BLaER1 treated with 17β-estradiol and CSF1 and Interleukin-3, amounts not matched to agents 10 nM and 100 nM (cell line): ENCODE data around the gene KCNIP1.

ENCODE experiments used
- H3K27ac ChIP-seq, 11 experiments: shearing (Covaris generic); formaldehyde crosslinking; 2 replicates each; pipeline ENCODE4 v1.8.1; 2022
- H3K27me3 ChIP-seq, 11 experiments: shearing (Covaris generic); formaldehyde crosslinking; 2 replicates each; pipeline ENCODE4 v1.8.1; 2022
- H3K36me3 ChIP-seq, 11 experiments: shearing (Covaris generic); formaldehyde crosslinking; 2 replicates each; pipeline ENCODE4 v1.8.1; 2022
- H3K4me1 ChIP-seq, 10 experiments: shearing (Covaris generic); formaldehyde crosslinking; 2 replicates each; pipeline ENCODE4 v1.8.1; 2022
- H3K4me2 ChIP-seq, 11 experiments: shearing (Covaris generic); formaldehyde crosslinking; 2 replicates each; pipeline ENCODE4 v1.8.1; 2022
- H3K4me3 ChIP-seq, 10 experiments: shearing (Covaris generic); formaldehyde crosslinking; 2 replicates each; pipeline ENCODE4 v1.8.1; 2022
- H3K9ac ChIP-seq, 11 experiments: shearing (Covaris generic); formaldehyde crosslinking; 2 replicates each; pipeline ENCODE4 v1.8.1; 2022
- H3K9me3 ChIP-seq, 11 experiments: shearing (Covaris generic); formaldehyde crosslinking; replicated peaks in 1 of 11; 2 replicates each; pipeline ENCODE4 v1.8.1; 2022
- H4K20me1 ChIP-seq, 11 experiments: shearing (Covaris generic); formaldehyde crosslinking; 2 replicates each; pipeline ENCODE4 v1.8.1; 2022
- Cebpa-rat ChIP-seq, 11 experiments: shearing (Covaris generic); IDR thresholded peaks; 2 replicates each; pipeline ENCODE4 v1.8.1; 2022

Gene KCNIP1

DNA sequence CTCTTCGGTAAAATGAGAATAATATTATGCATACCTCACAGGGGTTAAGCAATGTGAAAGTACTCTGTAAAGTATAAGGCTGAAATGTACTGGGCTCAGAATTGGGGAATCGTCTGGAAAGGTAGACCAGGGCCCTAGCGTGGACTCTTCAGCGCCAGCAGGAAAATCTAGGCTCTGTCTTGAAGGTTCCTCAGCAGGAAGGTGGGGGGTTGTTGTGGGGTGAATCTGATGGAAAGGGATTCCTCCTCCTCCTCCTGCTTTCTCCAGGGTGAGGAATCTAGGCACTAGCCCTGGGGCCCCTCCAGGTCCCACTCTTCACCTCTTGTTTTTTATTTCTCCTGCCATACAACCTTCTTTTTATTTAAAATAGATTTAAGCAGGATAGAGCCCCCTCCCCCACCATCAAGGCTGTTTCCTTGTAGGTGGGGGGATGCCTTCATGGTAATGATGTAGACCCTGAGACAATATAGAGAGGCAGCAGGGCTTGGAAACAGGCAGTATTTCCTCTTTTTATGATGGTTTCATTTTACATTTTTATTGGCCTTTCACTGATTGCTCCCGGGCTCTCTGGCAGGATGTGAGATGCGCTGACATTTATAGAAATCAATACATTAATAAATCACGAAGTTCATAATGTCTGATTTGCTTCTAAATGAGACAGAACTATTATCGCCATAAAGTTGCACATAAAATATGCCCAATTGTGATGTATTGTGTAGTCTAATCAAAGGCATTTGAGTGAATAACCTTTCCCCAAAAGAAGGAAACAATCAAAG is 200.8 kb downstream of the KCNIP1 start:
- Histone ChIP-seq H3K36me3 (no peaks in the 10 kb centered on the region), H3K27ac (no peak overlapping the region), H3K27me3 (no peaks in the 10 kb centered on the region), H3K4me3 (no peak overlapping the region), H3K4me2 (no peak overlapping the region), H4K20me1 (no peaks in the 10 kb centered on the region), H3K9me3 (peaks cover 0 to 5% (median 2%) of the 10 kb centered on the region in 11 experiments; a peak in 11 of 22 replicates), H3K4me1 (no peaks in the 10 kb centered on the region), H3K9ac (no peak overlapping the region)
- TF ChIP-seq Cebpa-rat (IDR thresholded peaks at IDR 0.05) = no peak

GRCh38 chr5:170709640-170710039 is 205.8 kb downstream of the KCNIP1 start:
- H4K20me1 ChIP-seq = no peaks in the 10 kb centered on the region
- peaks cover 4 to 16% (median 6%) of the 10 kb centered on the region in 11 experiments; a peak in 17 of 22 replicates for H3K9me3 ChIP-seq
- no peak overlapping the region for H3K9ac ChIP-seq
- H3K27ac ChIP-seq = no peak overlapping the region
- H3K4me3 ChIP-seq = no peak overlapping the region
- no peaks in the 10 kb centered on the region for H3K36me3 ChIP-seq
- TF ChIP-seq Cebpa-rat (IDR thresholded peaks at IDR 0.05) = no peak
- H3K4me2 ChIP-seq = no peak overlapping the region
- H3K27me3 ChIP-seq = no peaks in the 10 kb centered on the region
- H3K4me1 ChIP-seq = no peaks in the 10 kb centered on the region

DNA sequence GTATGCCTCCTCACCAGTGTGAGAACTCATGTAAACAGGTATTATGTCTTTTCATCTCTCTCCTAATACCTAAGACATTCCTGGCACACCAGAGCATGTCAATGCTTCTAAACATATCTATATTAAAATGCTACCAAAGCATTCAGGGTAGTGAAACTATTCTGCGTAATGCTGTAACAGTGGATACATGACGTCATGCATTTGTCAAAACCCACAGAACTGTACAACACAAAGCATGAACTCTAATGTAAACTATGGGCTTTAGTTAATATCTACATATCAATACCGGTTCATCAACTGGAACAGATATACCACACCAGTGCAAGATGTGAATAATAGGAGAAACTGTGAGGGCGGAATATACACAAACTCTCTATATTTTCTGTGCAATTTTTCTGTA is 207.5 kb downstream of the KCNIP1 start:
- Histone ChIP-seq H3K27ac (no peak overlapping the region), H3K4me2 (no peak overlapping the region), H3K4me1 (no peaks in the 10 kb centered on the region), H3K9me3 (peaks cover 4 to 16% (median 6%) of the 10 kb centered on the region in 11 experiments; a peak in 17 of 22 replicates), H3K36me3 (no peaks in the 10 kb centered on the region), H3K27me3 (no peaks in the 10 kb centered on the region), H3K9ac (no peak overlapping the region), H3K4me3 (no peak overlapping the region), H4K20me1 (no peaks in the 10 kb centered on the region)
- no peak for TF ChIP-seq Cebpa-rat (IDR thresholded peaks at IDR 0.05)

DNA sequence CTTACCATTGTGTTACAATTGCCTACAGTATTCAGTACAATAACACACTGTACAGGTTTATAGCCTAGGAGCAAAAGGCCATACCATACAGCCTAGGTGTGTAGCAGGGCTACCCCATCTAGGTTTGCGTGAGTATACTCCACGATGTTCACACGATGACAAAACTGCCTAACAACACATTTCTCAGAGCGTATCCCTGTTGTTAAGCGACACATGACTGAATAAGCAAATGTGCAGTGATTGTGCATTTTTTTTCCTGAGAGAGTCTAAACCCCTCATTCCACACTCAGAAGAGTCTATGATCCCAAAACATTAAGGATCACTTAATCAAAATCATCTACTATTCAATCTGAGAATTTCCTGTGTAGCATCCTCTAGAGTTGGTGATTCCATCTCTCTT is 211.3 kb downstream of the KCNIP1 start:
- no peaks in the 10 kb centered on the region for H4K20me1 ChIP-seq
- H3K9ac ChIP-seq = no peak overlapping the region
- no peaks in the 10 kb centered on the region for H3K36me3 ChIP-seq
- H3K4me3 ChIP-seq = no peak overlapping the region
- H3K27ac ChIP-seq = no peak overlapping the region
- no peak overlapping the region for H3K4me2 ChIP-seq
- H3K4me1 ChIP-seq = no peaks in the 10 kb centered on the region
- no peaks in the 10 kb centered on the region for H3K27me3 ChIP-seq
- no peak for TF ChIP-seq Cebpa-rat (IDR thresholded peaks at IDR 0.05)
- H3K9me3 ChIP-seq = peaks cover 0 to 6% (median 0%) of the 10 kb centered on the region in 11 experiments; a peak in 2 of 22 replicates

DNA sequence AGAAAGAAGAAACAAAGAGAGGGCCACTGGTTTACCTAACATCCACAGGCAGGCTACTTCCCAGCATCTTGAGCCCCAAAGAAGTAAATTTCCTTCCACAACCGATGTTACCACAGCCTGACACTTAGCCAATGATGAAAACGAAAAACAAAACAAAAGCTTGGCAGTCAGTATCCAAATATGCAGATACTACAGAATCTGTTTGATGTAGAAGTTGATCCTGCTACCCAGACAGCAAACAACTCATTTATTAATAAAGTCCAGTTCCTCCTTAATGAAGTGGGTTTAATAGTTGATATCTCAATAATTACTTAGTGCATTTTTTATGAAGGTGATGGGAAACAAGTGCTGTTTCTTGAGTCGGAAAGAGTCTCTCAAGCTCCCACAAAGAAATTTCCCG is 212.6 kb downstream of the KCNIP1 start:
- no peaks in the 10 kb centered on the region for H4K20me1 ChIP-seq
- H3K4me3 ChIP-seq = no peak overlapping the region
- H3K4me1 ChIP-seq = 0 out of 20 replicates have a peak, but pooled peaks cover 0 to 3% (median 0%) of the 10 kb centered on the region in 10 experiments
- H3K27me3 ChIP-seq = no peaks in the 10 kb centered on the region
- H3K36me3 ChIP-seq = no peaks in the 10 kb centered on the region
- no peak overlapping the region for H3K27ac ChIP-seq
- no peaks in the 10 kb centered on the region for H3K9me3 ChIP-seq
- no peak overlapping the region for H3K9ac ChIP-seq
- no peak for TF ChIP-seq Cebpa-rat (IDR thresholded peaks at IDR 0.05)
- no peak overlapping the region for H3K4me2 ChIP-seq

DNA sequence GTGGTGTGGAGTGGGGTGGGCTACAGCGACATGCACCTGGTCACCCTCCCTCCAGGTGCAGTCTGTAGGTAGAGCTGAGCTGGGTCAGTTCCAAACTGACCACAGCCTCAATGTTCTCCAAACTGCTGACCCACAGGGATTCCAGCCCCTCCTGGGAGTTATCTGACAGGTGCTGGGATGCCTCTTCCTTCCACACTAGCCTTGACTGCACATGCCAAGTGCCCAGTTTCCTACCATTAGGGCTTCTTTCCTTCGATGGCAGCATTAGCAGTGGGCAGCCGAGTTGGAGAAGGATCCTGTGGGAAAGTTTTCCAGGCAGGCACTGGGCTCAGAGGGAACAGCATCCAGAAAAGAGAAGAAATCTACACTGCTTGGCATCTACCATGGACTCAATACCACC is 215.7 kb downstream of the KCNIP1 start:
- Histone ChIP-seq H3K9ac (no peak overlapping the region), H3K9me3 (no peaks in the 10 kb centered on the region), H3K36me3 (no peaks in the 10 kb centered on the region), H4K20me1 (no peaks in the 10 kb centered on the region), H3K4me2 (no peak overlapping the region), H3K27ac (no peak overlapping the region), H3K27me3 (no peaks in the 10 kb centered on the region), H3K4me1 (0 out of 20 replicates have a peak, but pooled peaks cover 0 to 3% (median 0%) of the 10 kb centered on the region in 10 experiments), H3K4me3 (no peak overlapping the region)
- no peak for TF ChIP-seq Cebpa-rat (IDR thresholded peaks at IDR 0.05)

DNA sequence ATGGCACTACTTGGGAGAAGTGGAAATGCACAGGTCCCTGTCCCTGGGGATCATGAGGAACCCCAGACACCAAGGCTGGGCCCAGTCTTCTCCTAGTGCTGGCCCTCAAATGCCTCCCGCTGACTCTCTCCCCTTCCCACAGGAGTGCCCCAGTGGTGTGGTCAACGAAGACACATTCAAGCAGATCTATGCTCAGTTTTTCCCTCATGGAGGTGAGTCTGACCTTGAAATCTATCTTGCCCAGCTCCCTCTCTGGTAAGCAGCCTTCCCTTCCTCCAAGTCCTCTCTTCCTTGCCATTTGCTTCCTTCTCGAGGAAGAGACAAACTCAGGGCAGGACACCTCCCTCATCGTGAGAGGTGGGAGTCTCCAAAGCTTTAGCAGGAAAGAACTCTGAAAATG is 216.4 kb downstream of the KCNIP1 start:
- Histone ChIP-seq H3K9me3 (no peaks in the 10 kb centered on the region), H3K36me3 (no peaks in the 10 kb centered on the region), H3K9ac (no peak overlapping the region), H4K20me1 (no peaks in the 10 kb centered on the region), H3K4me2 (no peak overlapping the region), H3K4me3 (no peak overlapping the region), H3K4me1 (0 out of 20 replicates have a peak, but pooled peaks cover 0 to 3% (median 0%) of the 10 kb centered on the region in 10 experiments), H3K27ac (no peak overlapping the region), H3K27me3 (no peaks in the 10 kb centered on the region)
- TF ChIP-seq Cebpa-rat (IDR thresholded peaks at IDR 0.05) = no peak

- Histone ChIP-seq H3K4me1 (0 out of 20 replicates have a peak, but pooled peaks cover 0 to 3% (median 0%) of the 10 kb centered on the region in 10 experiments), H3K9me3 (no peaks in the 10 kb centered on the region), H3K36me3 (no peaks in the 10 kb centered on the region), H3K27ac (no peak overlapping the region), H4K20me1 (no peaks in the 10 kb centered on the region), H3K9ac (no peak overlapping the region), H3K4me2 (no peak overlapping the region), H3K27me3 (no peaks in the 10 kb centered on the region), H3K4me3 (no peak overlapping the region)
- no peak for TF ChIP-seq Cebpa-rat (IDR thresholded peaks at IDR 0.05)
These were observed 217.2 kb downstream of the KCNIP1 start for GRCh38 chr5:170720984-170721383.

DNA sequence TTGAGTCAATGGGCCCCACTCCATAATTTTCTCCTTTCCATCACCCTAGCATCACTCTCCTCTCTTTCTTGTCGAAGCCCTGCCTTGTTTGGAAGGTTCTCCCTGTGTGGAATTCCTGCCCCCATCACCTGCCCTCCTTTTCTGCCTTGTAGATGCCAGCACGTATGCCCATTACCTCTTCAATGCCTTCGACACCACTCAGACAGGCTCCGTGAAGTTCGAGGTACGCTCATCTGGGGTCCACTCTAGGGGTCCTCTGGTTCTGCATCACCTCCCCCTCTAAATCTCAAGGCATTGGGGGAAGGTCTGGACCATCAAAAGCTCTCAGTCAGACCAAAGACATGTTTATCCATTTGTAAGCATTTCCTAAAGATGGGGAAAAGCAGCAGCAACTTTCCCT is 217.9 kb downstream of the KCNIP1 start:
- Histone ChIP-seq H4K20me1 (no peaks in the 10 kb centered on the region), H3K36me3 (no peaks in the 10 kb centered on the region), H3K4me2 (no peak overlapping the region), H3K27me3 (no peaks in the 10 kb centered on the region), H3K9ac (no peak overlapping the region), H3K4me3 (no peak overlapping the region), H3K27ac (no peak overlapping the region), H3K9me3 (no peaks in the 10 kb centered on the region), H3K4me1 (0 out of 20 replicates have a peak, but pooled peaks cover 0 to 3% (median 0%) of the 10 kb centered on the region in 10 experiments)
- no peak for TF ChIP-seq Cebpa-rat (IDR thresholded peaks at IDR 0.05)

- Histone ChIP-seq H4K20me1 (no peaks in the 10 kb centered on the region), H3K9ac (no peak overlapping the region), H3K9me3 (no peaks in the 10 kb centered on the region), H3K36me3 (no peaks in the 10 kb centered on the region), H3K4me2 (no peak overlapping the region), H3K27me3 (no peaks in the 10 kb centered on the region), H3K4me3 (no peak overlapping the region), H3K4me1 (0 out of 20 replicates have a peak, but pooled peaks cover 0 to 3% (median 0%) of the 10 kb centered on the region in 10 experiments), H3K27ac (no peak overlapping the region)
- TF ChIP-seq Cebpa-rat (IDR thresholded peaks at IDR 0.05) = no peak
These were observed 218.5 kb downstream of the KCNIP1 start for GRCh38 chr5:170722316-170722715.
